Gastrocnemius medialis (tissue), 4 donors: Measurements from ENCODE around the gene ADAMTS8.

Experiments used
- POLR2A ChIP-seq, 2 donors: fragments of 450-650 bp; IDR thresholded peaks; one replicate each; pipeline ENCODE4 v1.6.1; 2017; ENCODE audit warnings: antibody characterized with exemption in 2 of 2, mild to moderate bottlenecking in 2 of 2, moderate library complexity in 2 of 2
- TF ChIP-seq, protein P1 (sequence below), 5 experiments: fragments of 450-650 bp in 3 of 5; fragments of 200-600 bp in 2 of 5; sonication (generic) in 2 of 5; IDR thresholded peaks in 4 of 5; conservative IDR thresholded peaks in 1 of 5; 1 replicate in 4 of 5; 2 replicates in 1 of 5; pipeline ENCODE4 v1.5.1; 2016 to 2019; ENCODE audit warnings: antibody characterized with exemption in 5 of 5, mild to moderate bottlenecking in 3 of 5, moderate library complexity in 3 of 5

DNA sequence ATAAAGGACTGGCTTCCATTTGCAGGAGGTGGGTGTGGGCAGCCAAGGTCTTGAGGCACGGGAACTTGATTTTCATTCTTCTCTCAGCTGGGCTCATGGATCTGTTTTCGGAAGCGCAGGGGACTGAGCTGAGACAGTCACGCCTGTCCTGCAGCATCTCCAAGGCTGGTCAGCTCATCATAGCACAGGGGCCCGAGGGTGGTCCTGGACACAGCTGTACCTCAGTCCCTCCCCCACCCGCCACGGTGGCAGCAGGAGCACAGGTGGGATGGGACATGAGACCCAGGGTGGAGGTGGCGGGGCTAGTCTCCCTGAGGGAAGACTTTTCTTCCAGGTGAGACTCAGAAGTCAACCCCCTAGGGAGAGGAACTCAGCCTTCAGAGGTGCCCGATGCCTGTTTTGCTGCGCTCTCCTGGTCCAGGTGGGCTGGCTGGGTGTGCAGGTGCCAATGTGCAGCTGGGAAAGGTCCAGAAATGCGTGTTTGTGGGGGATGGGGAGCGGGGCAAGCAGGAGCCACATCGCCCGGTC is 3.7 kb downstream of the ADAMTS8 start:
- TF ChIP-seq, protein P1, sequence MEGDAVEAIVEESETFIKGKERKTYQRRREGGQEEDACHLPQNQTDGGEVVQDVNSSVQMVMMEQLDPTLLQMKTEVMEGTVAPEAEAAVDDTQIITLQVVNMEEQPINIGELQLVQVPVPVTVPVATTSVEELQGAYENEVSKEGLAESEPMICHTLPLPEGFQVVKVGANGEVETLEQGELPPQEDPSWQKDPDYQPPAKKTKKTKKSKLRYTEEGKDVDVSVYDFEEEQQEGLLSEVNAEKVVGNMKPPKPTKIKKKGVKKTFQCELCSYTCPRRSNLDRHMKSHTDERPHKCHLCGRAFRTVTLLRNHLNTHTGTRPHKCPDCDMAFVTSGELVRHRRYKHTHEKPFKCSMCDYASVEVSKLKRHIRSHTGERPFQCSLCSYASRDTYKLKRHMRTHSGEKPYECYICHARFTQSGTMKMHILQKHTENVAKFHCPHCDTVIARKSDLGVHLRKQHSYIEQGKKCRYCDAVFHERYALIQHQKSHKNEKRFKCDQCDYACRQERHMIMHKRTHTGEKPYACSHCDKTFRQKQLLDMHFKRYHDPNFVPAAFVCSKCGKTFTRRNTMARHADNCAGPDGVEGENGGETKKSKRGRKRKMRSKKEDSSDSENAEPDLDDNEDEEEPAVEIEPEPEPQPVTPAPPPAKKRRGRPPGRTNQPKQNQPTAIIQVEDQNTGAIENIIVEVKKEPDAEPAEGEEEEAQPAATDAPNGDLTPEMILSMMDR (IDR thresholded peaks at IDR 0.05 in 4 of 5, conservative IDR thresholded peaks at IDR 0.05 in 1 of 5): no peak
- no peak for TF ChIP-seq POLR2A (IDR thresholded peaks at IDR 0.05)
